Smooth muscle cell (in vitro differentiated cells): ENCODE measurements around the gene TMCO2. TPM values are rescaled to one million over a fixed set of nuclear protein-coding genes. Genes with fewer than 3 reads are reported as not detected.

ENCODE experiments used
- DNase-seq: peaks from one replicate; lab custom pipeline; 2025; ENCODE audit not compliant: unreplicated experiment; lab: John Stamatoyannopoulos, UW
- H2AFZ ChIP-seq: fragments of 200-600 bp; sonication (generic); 2 replicates; pipeline ENCODE4 v1.6.0; 2016; ENCODE audit warnings: antibody characterized with exemption, low read depth, mild to moderate bottlenecking
- H3F3A ChIP-seq: fragments of 200-600 bp; sonication (generic); 2 replicates; pipeline ENCODE4 v1.6.0; 2017; ENCODE audit warnings: antibody characterized with exemption, low read depth
- H3K27ac ChIP-seq: fragments of 200-600 bp; sonication (generic); 2 replicates; pipeline ENCODE4 v1.5.1; 2016; ENCODE audit warnings: low read depth, mild to moderate bottlenecking
- H3K27me3 ChIP-seq: fragments of 200-600 bp; sonication (generic); 2 replicates; pipeline ENCODE4 v1.6.1; 2016; ENCODE audit warnings: low read depth, mild to moderate bottlenecking
- H3K36me3 ChIP-seq: fragments of 200-600 bp; sonication (generic); 2 replicates; pipeline ENCODE4 v1.5.1; 2016; ENCODE audit warnings: low read depth
- H3K4me1 ChIP-seq: fragments of 200-600 bp; sonication (generic); 2 replicates; pipeline ENCODE4 v1.5.1; 2016; ENCODE audit warnings: low read depth
- H3K4me2 ChIP-seq: fragments of 200-600 bp; sonication (generic); 2 replicates; pipeline ENCODE4 v1.6.0; 2016; ENCODE audit warnings: mild to moderate bottlenecking
- H3K4me3 ChIP-seq: fragments of 200-600 bp; sonication (generic); 2 replicates; pipeline ENCODE4 v1.5.1; 2016; ENCODE audit warnings: mild to moderate bottlenecking
- H3K79me2 ChIP-seq: fragments of 200-600 bp; sonication (generic); 2 replicates; pipeline ENCODE4 v1.6.0; 2016; ENCODE audit warnings: low read depth, mild to moderate bottlenecking
- H3K9ac ChIP-seq: fragments of 200-600 bp; sonication (generic); 2 replicates; pipeline ENCODE4 v1.6.0; 2016; ENCODE audit warnings: low read depth
- H3K9me3 ChIP-seq: fragments of 200-600 bp; sonication (generic); replicated peaks from 2 replicates; pipeline ENCODE4 v1.5.1; 2016; ENCODE audit warnings: low read depth
- H4K20me1 ChIP-seq: fragments of 200-600 bp; sonication (generic); 2 replicates; pipeline ENCODE4 v1.6.0; 2016; ENCODE audit warnings: low read depth
- WGBS: methylation state at CpG from one replicate; pipeline ENCODE4 v1.1.7; 2016; ENCODE audit warnings: low lambda C conversion rate; 5-methylcytosine and 5-hydroxymethylcytosine counted together
- polyA plus RNA-seq: library from polyadenylated mRNA; unstranded; fragments of >200 nt; fragmentation: Nextera tagmentation; extraction: Ambion mirVana; gene quantifications from 2 replicates; pipeline ENCODE4 v1.2.1, GENCODE V29; 2016
- total RNA-seq: library from RNA; depleted of rRNA; stranded (reverse); fragments of >200 nt; gene quantifications from 2 replicates; pipeline ENCODE4 v1.2.3, GENCODE V29; 2014
- TF ChIP-seq, protein P1 (sequence below): fragments of 200-600 bp; sonication (generic); IDR thresholded peaks from 2 replicates; pipeline ENCODE4 v1.5.1; 2017; ENCODE audit warnings: borderline replicate concordance, mild to moderate bottlenecking, antibody characterized with exemption; ENCODE audit not compliant: insufficient read depth, poor library complexity, severe bottlenecking

The TMCO2 gene
- total and polyA plus RNA-seq, 2 experiments from 2014 or later: not detected

DNA sequence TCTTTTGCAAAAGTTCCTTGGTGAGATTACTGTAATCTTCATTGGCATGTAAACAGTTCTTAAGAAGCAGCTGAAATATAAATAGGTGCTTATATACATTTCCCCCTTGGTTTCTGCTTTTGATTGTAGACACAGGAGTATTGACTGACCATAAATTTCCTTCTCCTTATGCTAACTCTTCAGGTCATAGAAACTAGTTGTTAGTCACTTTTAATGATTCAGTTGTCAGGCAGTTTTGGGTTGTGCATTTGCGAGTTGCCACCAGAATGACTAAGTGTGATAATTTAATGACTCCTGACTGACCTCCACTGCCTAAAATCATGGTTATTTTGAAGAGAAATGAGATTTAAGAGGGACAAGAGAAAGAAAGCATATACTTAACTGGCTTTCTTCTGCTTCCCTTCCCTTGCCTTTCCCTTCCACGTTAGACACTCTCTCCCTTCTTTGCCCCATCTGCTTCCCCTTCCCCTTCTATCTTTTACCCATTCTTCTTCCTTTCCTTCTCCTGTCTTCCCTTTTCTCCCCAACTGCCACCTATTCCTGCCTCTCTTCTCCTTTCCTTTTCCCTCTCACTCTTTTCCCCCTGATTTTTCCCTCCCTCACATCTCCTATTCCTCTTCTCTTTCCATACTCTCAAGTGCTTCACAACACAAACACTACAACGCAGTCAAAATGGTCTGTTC, 22.6 kb downstream of the TMCO2 start:
- Histone ChIP-seq H3K9me3 (no peaks in the 10 kb centered on the region), H3K4me3 (no peak overlapping the region), H3K27ac (no peak overlapping the region), H2AFZ (no peak overlapping the region), H3K4me2 (no peak overlapping the region), H3F3A (no peaks in the 10 kb centered on the region), H3K36me3 (peaks cover 20% of the 10 kb centered on the region), H3K4me1 (no peaks in the 10 kb centered on the region), H3K27me3 (no peaks in the 10 kb centered on the region), H3K79me2 (peaks cover 7% of the 10 kb centered on the region), H4K20me1 (peaks cover 16% of the 10 kb centered on the region), H3K9ac (no peak overlapping the region)
- no peak for DNase-seq
- TF ChIP-seq, protein P1, sequence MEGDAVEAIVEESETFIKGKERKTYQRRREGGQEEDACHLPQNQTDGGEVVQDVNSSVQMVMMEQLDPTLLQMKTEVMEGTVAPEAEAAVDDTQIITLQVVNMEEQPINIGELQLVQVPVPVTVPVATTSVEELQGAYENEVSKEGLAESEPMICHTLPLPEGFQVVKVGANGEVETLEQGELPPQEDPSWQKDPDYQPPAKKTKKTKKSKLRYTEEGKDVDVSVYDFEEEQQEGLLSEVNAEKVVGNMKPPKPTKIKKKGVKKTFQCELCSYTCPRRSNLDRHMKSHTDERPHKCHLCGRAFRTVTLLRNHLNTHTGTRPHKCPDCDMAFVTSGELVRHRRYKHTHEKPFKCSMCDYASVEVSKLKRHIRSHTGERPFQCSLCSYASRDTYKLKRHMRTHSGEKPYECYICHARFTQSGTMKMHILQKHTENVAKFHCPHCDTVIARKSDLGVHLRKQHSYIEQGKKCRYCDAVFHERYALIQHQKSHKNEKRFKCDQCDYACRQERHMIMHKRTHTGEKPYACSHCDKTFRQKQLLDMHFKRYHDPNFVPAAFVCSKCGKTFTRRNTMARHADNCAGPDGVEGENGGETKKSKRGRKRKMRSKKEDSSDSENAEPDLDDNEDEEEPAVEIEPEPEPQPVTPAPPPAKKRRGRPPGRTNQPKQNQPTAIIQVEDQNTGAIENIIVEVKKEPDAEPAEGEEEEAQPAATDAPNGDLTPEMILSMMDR: no peak
- WGBS: 59% methylated on average over 3 of the region's 3 CpGs

DNA sequence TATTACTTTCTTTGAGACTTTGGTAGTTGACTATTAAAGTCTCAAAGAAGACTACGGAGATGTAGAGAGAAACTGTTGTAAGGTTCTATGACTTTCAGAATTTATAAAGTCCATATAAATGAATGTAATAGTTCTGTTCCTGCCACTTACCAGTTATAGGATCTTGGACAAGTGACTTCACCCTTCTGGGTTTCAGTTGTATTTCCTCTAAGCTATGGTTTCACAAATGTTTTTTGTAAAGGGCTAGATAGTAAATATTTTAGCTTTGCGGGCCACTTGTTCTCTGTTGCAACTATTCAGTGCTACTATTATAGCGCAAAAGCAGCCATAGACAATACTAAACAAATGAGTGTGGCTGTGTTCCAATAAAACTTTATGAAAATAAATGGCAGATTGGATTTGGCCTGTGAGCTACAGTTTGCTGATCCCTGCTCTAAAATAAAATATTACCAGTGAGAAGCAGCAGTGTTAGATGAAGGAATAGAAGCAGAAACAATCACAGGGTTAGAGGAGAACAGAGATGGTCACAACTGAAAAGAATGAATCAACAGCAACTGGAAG, 25.0 kb downstream of the TMCO2 start:
- Histone ChIP-seq H3K9ac (no peak overlapping the region), H3F3A (no peaks in the 10 kb centered on the region), H3K27me3 (no peaks in the 10 kb centered on the region), H3K36me3 (peaks cover 18% of the 10 kb centered on the region), H3K4me3 (no peak overlapping the region), H3K79me2 (peaks cover 2% of the 10 kb centered on the region), H3K4me1 (no peaks in the 10 kb centered on the region), H2AFZ (no peak overlapping the region), H3K9me3 (no peaks in the 10 kb centered on the region), H3K27ac (no peak overlapping the region), H4K20me1 (peaks cover 7% of the 10 kb centered on the region), H3K4me2 (no peak overlapping the region)
- TF ChIP-seq, protein P1: no peak
- WGBS: 96% methylated on average over 3 of the region's 3 CpGs
- DNase-seq: no peak

DNA sequence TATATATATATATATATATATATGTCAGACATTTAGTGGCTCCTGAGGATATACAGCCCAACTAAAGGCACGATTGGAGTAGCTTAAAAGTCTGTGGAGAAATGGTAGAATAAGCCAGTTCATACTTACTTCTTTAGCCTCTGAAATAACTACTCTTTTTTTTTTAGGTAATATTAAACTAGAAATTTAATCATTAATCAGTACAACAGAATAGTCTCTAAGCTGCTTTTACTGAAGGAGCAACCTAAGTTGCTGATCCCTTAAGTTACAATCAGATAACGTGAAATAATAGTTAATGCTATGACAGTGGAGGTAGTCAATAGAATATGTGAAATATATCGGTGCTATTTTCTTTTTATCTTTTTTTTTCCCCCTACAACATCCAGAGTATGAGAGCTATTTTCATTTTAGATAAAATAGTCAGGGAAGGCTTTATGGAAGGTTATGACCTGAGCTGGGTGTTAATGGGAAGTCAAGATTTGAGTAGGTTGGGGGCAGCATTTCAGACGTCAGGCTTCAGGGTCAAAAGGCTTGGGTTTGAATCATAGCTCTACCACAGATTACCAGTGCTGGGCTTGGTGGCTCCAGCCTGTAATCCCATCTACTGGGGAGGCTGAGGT, 25.9 kb downstream of the TMCO2 start:
- DNase-seq: no peak
- Histone ChIP-seq H3K9ac (no peak overlapping the region), H3K27ac (no peak overlapping the region), H4K20me1 (peaks cover 6% of the 10 kb centered on the region), H3K4me3 (no peak overlapping the region), H3K4me2 (no peak overlapping the region), H3K27me3 (no peaks in the 10 kb centered on the region), H3K4me1 (no peaks in the 10 kb centered on the region), H3F3A (no peaks in the 10 kb centered on the region), H3K36me3 (peaks cover 9% of the 10 kb centered on the region), H3K79me2 (peaks cover 6% of the 10 kb centered on the region), H3K9me3 (no peaks in the 10 kb centered on the region), H2AFZ (no peak overlapping the region)
- 91% methylated on average over 4 of the region's 4 CpGs for WGBS
- TF ChIP-seq, protein P1: no peak
